GM19193 (cell line): Measurements from ENCODE around the gene SCN2A.

Experiments
- POLR2A ChIP-seq: IDR thresholded peaks from 4 replicates; pipeline ENCODE4 v1.6.1; 2011; ENCODE audit not compliant: insufficient read depth, insufficient read length; ENCODE audit errors: extremely low read depth

The SCN2A gene

GRCh38 chr2:165414187-165414586, 175.0 kb downstream of the SCN2A start:
- no peak for TF ChIP-seq POLR2A

DNA sequence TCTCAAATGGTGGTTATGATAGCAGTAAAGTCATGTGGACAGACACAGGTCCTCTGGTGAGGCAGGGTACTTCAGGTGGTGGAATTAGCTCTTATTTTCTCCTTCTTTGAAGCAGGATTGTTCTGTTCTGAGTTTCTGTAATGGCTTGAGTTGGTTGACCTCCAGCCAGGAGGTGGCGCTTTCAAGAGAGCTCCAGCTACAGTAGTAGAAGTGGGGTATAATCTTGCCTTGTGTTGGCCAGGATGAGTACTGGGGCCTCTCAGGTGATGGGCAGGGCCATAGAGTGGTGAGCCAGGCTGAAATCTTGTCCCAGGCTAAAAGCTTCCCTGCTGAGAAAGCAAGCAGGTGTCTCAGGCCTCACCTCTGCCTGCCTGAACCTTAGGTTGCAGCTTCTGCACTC, 177.8 kb downstream of the SCN2A start:
- TF ChIP-seq POLR2A, result no peak

GRCh38 chr2:165420231-165420630, 181.0 kb downstream of the SCN2A start:
- TF ChIP-seq POLR2A, result no peak

DNA sequence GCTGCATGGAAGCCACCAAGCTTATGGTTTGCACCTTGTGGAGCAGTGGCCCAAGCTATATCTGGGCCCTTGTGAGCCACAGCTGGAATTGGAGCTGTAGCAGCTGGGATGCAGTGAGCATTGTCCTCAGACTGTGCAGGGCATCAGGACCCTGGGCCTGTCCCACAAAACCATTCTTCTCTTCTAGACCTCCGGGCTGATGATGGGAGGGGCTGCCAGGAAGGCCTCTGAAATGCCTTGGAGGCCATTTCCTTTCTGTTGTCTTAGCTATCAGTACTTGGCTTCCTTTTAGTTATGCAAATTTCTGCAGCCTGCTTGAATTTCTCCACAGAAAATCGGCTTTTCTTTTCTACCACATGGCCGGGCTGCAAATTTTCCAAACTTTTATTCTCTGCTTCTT, 183.9 kb downstream of the SCN2A start:
- no peak for TF ChIP-seq POLR2A

- no peak for TF ChIP-seq POLR2A
Observed at GRCh38 chr2:165425556-165425955, 186.3 kb downstream of the SCN2A start.

DNA sequence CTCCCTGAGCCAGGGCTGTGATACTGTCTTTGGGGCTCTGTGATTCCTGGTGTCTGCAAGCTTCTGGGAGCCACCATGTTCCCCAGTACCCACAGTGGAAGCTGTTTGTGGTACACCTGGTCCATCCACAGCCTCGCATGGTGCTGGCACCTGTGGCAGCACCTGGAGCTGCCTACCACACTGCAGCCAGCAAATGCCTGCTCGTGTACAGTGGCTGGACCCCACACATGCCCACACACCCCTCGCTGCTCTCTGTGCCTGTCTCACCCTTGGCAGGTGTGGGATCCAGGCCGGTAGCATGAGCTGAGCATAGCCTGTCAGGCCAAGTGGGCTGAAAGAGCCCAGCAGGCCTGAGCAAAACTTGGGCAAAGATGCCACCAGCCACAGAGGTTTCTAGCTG, 188.5 kb downstream of the SCN2A start:
- no peak for TF ChIP-seq POLR2A

DNA sequence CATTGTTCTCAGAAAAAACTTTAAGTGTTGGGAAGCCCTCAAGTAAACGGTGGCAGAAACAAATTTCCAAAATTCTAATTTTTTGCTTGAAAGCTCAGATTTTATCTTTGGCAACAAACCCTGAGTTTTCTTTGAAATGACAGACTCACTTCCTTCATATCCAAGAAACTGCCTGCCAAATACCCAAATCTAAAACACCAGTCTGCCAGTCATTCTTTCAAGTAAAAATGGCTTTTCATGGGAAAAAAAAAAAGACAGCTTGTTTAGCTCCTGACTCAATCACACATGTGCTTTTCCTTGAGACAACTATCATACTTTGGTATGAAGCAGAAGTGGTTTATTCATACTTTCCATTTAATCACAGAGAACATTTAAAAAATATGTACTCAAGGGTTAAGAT, 189.7 kb downstream of the SCN2A start:
- TF ChIP-seq POLR2A, result no peak

DNA sequence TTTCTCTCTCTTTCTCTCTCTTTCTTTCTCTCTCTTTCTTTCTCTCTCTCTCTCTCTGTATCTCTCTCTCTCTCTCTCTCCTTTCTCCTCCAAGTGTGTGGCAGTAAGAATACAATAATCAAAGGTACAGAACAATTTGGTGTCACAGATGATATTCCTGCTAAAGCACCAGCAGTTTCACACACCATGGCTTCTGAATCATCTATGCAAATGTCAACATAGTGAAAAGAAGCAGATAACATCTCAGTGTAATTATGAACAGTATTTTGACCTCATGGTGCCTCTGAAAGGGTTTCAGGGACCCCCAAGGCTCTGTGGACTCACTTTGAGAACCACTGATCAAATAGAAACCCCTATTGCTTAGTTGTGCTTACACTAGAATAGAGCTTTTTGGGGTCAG, 191.8 kb downstream of the SCN2A start:
- no peak for TF ChIP-seq POLR2A

- no peak for TF ChIP-seq POLR2A
Observed at GRCh38 chr2:165432234-165432966, 193.2 kb downstream of the SCN2A start.

GRCh38 chr2:165434865-165435496, 195.8 kb downstream of the SCN2A start:
- no peak for TF ChIP-seq POLR2A

DNA sequence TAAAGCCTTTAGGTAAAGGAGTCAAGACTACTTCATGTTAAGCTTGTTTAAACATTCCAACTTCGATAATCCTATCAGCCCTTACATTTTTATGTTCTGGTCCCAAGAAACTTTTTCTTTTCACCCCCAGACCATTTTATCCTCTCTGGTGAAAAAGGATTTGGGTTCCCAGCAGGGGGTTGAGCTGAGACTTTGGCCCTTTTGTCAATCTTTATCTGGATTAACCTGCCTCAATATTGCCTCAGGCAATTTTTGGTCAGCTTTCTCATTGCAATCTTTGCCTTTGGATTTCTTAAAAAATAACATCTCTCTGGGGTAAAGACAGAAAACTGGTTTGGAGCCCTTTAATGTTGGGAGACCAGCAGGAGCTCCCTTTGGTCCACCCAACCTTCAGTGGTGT, 196.4 kb downstream of the SCN2A start:
- no peak for TF ChIP-seq POLR2A

DNA sequence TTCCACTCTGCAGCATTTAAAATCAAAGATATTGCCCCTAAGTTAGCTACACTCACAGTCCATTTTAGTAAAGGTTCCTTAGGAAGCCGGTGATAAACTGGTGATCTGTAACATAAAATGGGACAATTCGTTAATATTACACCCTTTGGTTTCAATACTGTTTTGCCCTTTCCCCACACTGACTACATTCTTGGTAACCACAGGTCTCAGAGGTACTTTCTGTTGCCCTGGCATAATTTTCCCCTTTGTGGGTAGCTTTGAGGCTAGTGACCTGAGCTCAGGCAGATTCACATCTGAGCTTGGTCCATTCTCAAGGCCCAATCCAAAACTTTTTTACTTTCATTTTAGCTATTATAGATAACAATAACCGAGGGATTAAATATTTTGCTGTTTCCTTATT, 197.3 kb downstream of the SCN2A start:
- TF ChIP-seq POLR2A, result no peak

- no peak for TF ChIP-seq POLR2A
Observed at GRCh38 chr2:165440367-165440766, 201.2 kb downstream of the SCN2A start.
